ENCODE results near the gene SLC5A2. TPM values are rescaled to one million over a fixed set of nuclear protein-coding genes. Genes with fewer than 3 reads are reported as not detected.

SLC5A2 gene
- total and polyA plus RNA-seq, 2 of the 13 experiments (the other 11 are each of a cell fraction or from before 2014, with no cell fraction given) = 0.24 to 0.97 TPM

- Histone ChIP-seq H3K9me3 (ENCODE audit: low read length) (no peaks in the 10 kb centered on the region), H3K9ac (ENCODE audit: insufficient read depth, low read depth, low read length) (no peak overlapping the region), H3K27ac (ENCODE audit: extremely low read length, insufficient read depth, low read length) (no peak overlapping the region), H3K36me3 (replicated peaks in 1 of 2; ENCODE audit: control insufficient read depth in 1 of 2, insufficient read depth in 2 of 2, low read length in 2 of 2) (no peaks in the 10 kb centered on the region), H3K27me3 (ENCODE audit: control insufficient read depth in 1 of 2, insufficient read depth in 2 of 2, low read length in 2 of 2) (peaks cover 0 to 17% of the 10 kb centered on the region in 2 experiments; a peak in 2 of 5 replicates), H2AFZ (ENCODE audit: low read length) (no peak overlapping the region), H3K4me3 (replicated peaks in 1 of 3; ENCODE audit: insufficient read depth in 1 of 3, low read depth in 2 of 3, low read length in 3 of 3) (no peak overlapping the region), H3K4me2 (ENCODE audit: low read depth, low read length) (no peak overlapping the region), H4K20me1 (ENCODE audit: insufficient read depth, low read length) (no peaks in the 10 kb centered on the region), H3K4me1 (ENCODE audit: insufficient read depth, low read length) (peaks cover 6% of the 10 kb centered on the region; the same call in 1 of the 2 replicates), H3K79me2 (ENCODE audit: insufficient read depth, low read length) (no peaks in the 10 kb centered on the region)
- in situ Hi-C loops (cut with HindIII; ENCODE audit: extremely low pct_ligation_motif_present, low pct_unique_long_range_greater_than_20kb) = loop anchor here (25.0 kb wide), 1 partner anchor 228 kb away; the partner anchor contains the start of genes PYCARD, PYDC1 and TRIM72
- DNase-seq (ENCODE audit: low spot score) (no peak), ATAC-seq (no peak), FAIRE-seq (no peak)
- ChIA-PET POLR2A (interaction anchor here (1.0 to 1.3 kb wide), 2 partner anchors 11 to 13 kb away, joined by 3 to 4 read pairs; no protein-coding TSS in a partner anchor), CTCF (ENCODE audit: low intra/inter-chr PET ratio, low total read pairs) (no interaction called here)
- WGBS (ENCODE audit: low lambda C conversion rate) = 44% methylated on average over 4 of the region's 4 CpGs
- intact Hi-C loops (cut with micrococcal nuclease; ENCODE audit: unreplicated experiment) = loop anchor here (5.0 kb wide), 1 partner anchor 238 kb away; the partner anchor contains the start of gene PYCARD
- TF ChIP-seq PTBP1 (IDR thresholded peaks at IDR 0.05; ENCODE audit: low read depth, low read length, poor library complexity, severe bottlenecking) (no peak), ZNF766 (CRISPR knock-in tag; IDR thresholded peaks at IDR 0.05; ENCODE audit: borderline replicate concordance) (no peak), RCOR2 (CRISPR knock-in tag; IDR thresholded peaks at IDR 0.05) (no peak), HIC2 (CRISPR knock-in tag; IDR thresholded peaks at IDR 0.05; ENCODE audit: low read depth) (no peak), ZNF17 (CRISPR knock-in tag; IDR thresholded peaks at IDR 0.05) (no peak), CBX1 (IDR thresholded peaks at IDR 0.05; ENCODE audit: low read depth) (no peak), SRSF1 (optimal IDR thresholded peaks at IDR 0.05; ENCODE audit: low read depth, low read length) (no peak)
- TF ChIP-seq, protein P1, sequence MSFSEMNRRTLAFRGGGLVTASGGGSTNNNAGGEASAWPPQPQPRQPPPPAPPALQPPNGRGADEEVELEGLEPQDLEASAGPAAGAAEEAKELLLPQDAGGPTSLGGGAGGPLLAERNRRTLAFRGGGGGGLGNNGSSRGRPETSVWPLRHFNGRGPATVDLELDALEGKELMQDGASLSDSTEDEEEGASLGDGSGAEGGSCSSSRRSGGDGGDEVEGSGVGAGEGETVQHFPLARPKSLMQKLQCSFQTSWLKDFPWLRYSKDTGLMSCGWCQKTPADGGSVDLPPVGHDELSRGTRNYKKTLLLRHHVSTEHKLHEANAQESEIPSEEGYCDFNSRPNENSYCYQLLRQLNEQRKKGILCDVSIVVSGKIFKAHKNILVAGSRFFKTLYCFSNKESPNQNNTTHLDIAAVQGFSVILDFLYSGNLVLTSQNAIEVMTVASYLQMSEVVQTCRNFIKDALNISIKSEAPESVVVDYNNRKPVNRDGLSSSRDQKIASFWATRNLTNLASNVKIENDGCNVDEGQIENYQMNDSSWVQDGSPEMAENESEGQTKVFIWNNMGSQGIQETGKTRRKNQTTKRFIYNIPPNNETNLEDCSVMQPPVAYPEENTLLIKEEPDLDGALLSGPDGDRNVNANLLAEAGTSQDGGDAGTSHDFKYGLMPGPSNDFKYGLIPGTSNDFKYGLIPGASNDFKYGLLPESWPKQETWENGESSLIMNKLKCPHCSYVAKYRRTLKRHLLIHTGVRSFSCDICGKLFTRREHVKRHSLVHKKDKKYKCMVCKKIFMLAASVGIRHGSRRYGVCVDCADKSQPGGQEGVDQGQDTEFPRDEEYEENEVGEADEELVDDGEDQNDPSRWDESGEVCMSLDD (CRISPR knock-in tag; IDR thresholded peaks at IDR 0.05; ENCODE audit: borderline replicate concordance) = no peak
- BruUV-seq (replicated peaks) = no TSS peak
Observed at GRCh38 chr16:31440516-31441184, 42.3 kb upstream of the SLC5A2 start.
